GM06990 (cell line): ENCODE data around the gene ACTMAP.
A peak's percentile ranks its signal among the peaks of the same experiment; 100 is the strongest.

Experiments used
- DNase-seq: peaks from one replicate; pipeline ENCODE4 v3.0.0-alpha.2; 2011; ENCODE audit not compliant: insufficient read length; ENCODE audit errors: extremely low read depth
- H3K27me3 ChIP-seq: replicated peaks from 2 replicates; pipeline ENCODE4 v1.6.0; 2011; ENCODE audit warnings: low read length; ENCODE audit not compliant: control insufficient read depth, insufficient read depth
- H3K36me3 ChIP-seq: 2 replicates; pipeline ENCODE4 v1.5.1; 2011; ENCODE audit warnings: low read length; ENCODE audit not compliant: control insufficient read depth, insufficient read depth
- H3K4me3 ChIP-seq: replicated peaks from 2 replicates; pipeline ENCODE4 v1.5.1; 2011; ENCODE audit warnings: low read depth, mild to moderate bottlenecking, control low read depth, low read length
- TF ChIP-seq, protein P1 (sequence below): IDR thresholded peaks from 2 replicates; pipeline ENCODE4 v1.5.1; 2011; ENCODE audit warnings: low read length, control low read depth, mild to moderate bottlenecking, inconsistent platforms; ENCODE audit not compliant: insufficient read depth, poor library complexity, severe bottlenecking

The ACTMAP gene

DNA sequence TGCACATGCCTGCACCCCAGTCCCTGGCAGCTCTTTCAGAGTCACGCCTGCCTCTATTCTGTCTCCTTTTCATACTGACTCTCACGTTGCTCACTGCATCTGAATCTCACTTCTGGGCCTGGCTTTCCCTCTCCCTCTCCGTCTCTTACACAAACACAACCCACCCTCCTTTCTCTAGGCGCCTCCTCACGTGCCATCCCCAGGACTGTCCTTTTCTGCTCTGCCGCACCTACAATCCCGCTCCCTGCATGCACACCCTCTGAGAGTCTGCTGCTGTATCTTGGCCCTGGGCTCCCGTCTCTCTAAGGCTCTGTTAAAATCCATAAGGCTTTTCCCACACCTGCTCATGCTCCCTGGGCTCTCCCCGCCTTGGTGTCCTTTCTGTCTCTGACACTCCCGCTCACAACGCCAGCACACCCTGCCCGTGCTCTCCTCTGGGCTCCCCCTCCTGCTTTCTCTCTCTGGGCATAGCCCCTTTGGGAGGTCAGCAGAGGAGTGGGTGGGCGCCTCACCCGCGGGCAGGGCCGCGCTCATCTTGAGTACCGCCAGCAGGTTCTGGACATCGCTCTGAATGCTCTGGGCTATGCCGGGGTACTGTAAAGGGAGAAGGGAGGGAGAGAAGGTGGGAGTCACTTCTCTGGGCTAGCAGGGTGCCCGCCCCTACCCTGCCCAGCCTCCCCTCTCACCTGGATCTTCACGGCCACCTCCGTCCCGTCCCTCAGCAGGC is 47.1 kb downstream of the ACTMAP start:
- no peak for DNase-seq
- H3K36me3 ChIP-seq: peaks cover 25% of the 10 kb centered on the region
- no peak overlapping the region for H3K4me3 ChIP-seq
- TF ChIP-seq, protein P1, sequence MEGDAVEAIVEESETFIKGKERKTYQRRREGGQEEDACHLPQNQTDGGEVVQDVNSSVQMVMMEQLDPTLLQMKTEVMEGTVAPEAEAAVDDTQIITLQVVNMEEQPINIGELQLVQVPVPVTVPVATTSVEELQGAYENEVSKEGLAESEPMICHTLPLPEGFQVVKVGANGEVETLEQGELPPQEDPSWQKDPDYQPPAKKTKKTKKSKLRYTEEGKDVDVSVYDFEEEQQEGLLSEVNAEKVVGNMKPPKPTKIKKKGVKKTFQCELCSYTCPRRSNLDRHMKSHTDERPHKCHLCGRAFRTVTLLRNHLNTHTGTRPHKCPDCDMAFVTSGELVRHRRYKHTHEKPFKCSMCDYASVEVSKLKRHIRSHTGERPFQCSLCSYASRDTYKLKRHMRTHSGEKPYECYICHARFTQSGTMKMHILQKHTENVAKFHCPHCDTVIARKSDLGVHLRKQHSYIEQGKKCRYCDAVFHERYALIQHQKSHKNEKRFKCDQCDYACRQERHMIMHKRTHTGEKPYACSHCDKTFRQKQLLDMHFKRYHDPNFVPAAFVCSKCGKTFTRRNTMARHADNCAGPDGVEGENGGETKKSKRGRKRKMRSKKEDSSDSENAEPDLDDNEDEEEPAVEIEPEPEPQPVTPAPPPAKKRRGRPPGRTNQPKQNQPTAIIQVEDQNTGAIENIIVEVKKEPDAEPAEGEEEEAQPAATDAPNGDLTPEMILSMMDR: no peak
- H3K27me3 ChIP-seq: no peaks in the 10 kb centered on the region

- DNase-seq: no peak
- no peaks in the 10 kb centered on the region for H3K27me3 ChIP-seq
- TF ChIP-seq, protein P1: peak; percentile 20
- peaks cover 25% of the 10 kb centered on the region for H3K36me3 ChIP-seq
- H3K4me3 ChIP-seq: no peak overlapping the region
Measured at GRCh38 chr19:40702337-40703012, 47.8 kb downstream of the ACTMAP start.

DNA sequence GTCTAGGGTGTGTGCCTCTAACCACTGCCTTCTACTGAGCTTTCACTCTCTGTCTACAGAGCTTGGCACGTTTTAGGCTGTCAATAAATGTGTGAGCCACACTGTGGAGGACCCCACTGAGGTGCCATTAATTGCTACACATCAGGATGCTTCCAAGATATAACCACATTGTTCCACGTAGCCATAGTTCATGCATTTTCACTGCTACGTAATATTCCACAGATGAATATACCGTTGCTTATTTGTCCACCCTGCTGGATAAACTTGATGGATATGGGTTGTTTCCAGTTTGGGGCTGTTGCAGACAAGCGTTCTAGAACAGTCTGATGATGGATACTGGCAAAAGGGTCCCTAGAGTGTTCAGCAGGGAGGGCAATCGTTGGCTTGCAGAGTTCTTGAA is 48.5 kb downstream of the ACTMAP start:
- Histone ChIP-seq H3K4me3 (no peak overlapping the region), H3K27me3 (no peaks in the 10 kb centered on the region), H3K36me3 (peaks cover 25% of the 10 kb centered on the region)
- DNase-seq: no peak
- TF ChIP-seq, protein P1: no peak

DNA sequence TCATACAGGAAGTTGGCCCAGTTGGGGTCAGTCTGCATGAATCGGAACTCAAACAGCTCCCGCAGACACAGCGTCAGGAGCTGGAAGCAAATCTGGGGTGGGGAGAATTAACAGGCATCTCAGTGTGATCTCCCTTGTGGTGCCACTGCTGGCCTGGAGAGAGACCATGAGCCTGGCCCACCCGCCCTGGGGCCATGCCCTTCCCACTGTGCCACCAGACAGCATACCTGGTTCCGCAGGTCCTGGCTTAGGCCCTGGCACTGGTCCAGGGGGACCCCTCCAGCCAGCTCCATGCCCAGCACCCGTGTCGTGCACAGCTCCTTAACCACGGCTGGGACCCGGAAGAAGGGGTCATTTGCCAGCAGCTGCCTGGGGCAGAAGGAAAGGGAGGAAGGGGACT is 50.2 kb downstream of the ACTMAP start:
- H3K36me3 ChIP-seq: peaks cover 25% of the 10 kb centered on the region

GRCh38 chr19:40697007-40697406 is 53.3 kb downstream of the ACTMAP start:
- H3K36me3 ChIP-seq: peaks cover 9% of the 10 kb centered on the region
- no peaks in the 10 kb centered on the region for H3K27me3 ChIP-seq
- no peak for DNase-seq
- H3K4me3 ChIP-seq: no peak overlapping the region
- TF ChIP-seq, protein P1: no peak

More for the DNA sequence above, 50.2 kb downstream of the ACTMAP start:
- TF ChIP-seq, protein P1: no peak
- H3K4me3 ChIP-seq: no peak overlapping the region
- no peaks in the 10 kb centered on the region for H3K27me3 ChIP-seq
- no peak for DNase-seq
